IMR-90 (cell line): ENCODE results near the gene DNAJC6. TPM values are rescaled to one million over a fixed set of nuclear protein-coding genes. Genes with fewer than 3 reads are reported as not detected.

ENCODE experiments used
- ATAC-seq: fragments of 200-7000 bp; cut with Tn5 transposase; 2 replicates; pipeline ENCODE4 v1.9.1; 2020; ENCODE audit warnings: low read depth, mild to moderate bottlenecking, moderate library complexity
- BruUV-seq: library from RNA; stranded (reverse); fragments of 400-500 nt; replicated peaks from 2 replicates; lab custom pipeline; 2021; lab: Mats Ljungman, UMichigan
- CTCF ChIA-PET: fragments of 300-600 bp; formaldehyde crosslinking; extraction: SDS; loops from one replicate; lab custom pipeline; 2021; ENCODE audit warnings: antibody characterized with exemption; lab: Yijun Ruan, JAX
- POLR2A ChIA-PET: fragments of 300-600 bp; sonication (Branson Sonifier 250); formaldehyde crosslinking; loops from one replicate; lab custom pipeline; 2022; ENCODE audit warnings: antibody characterized with exemption; ENCODE audit not compliant: unreplicated experiment; lab: Charles Lee
- DNase-seq: peaks from one replicate; pipeline ENCODE4 v3.0.0; 2013
- H2AFZ ChIP-seq: replicated peaks from 2 replicates; pipeline ENCODE3; 2013; ENCODE audit warnings: low read length, mild to moderate bottlenecking; ENCODE audit not compliant: poor library complexity
- H2AK5ac ChIP-seq: 2 replicates; pipeline ENCODE4 v1.6.1; 2013; ENCODE audit warnings: low read depth, low read length, inconsistent platforms
- H2AK9ac ChIP-seq: replicated peaks from 2 replicates; pipeline ENCODE3; 2013; ENCODE audit warnings: mild to moderate bottlenecking, low read depth, low read length, moderate library complexity; ENCODE audit not compliant: poor library complexity
- H2BK120ac ChIP-seq: 2 replicates; pipeline ENCODE4 v1.6.1; 2013; ENCODE audit warnings: low read depth, low read length, inconsistent platforms
- H2BK15ac ChIP-seq: 3 replicates; pipeline ENCODE4 v1.6.1; 2013; ENCODE audit warnings: low read depth, low read length, inconsistent platforms
- H2BK20ac ChIP-seq: 2 replicates; pipeline ENCODE4 v1.6.1; 2013; ENCODE audit warnings: low read depth, mild to moderate bottlenecking, inconsistent platforms, low read length, moderate library complexity
- H2BK5ac ChIP-seq: 2 replicates; pipeline ENCODE4 v1.6.1; 2013; ENCODE audit warnings: mild to moderate bottlenecking, low read depth, low read length, inconsistent platforms; ENCODE audit not compliant: poor library complexity, severe bottlenecking
- H3K14ac ChIP-seq: replicated peaks from 2 replicates; pipeline ENCODE4 v1.6.1; 2013; ENCODE audit warnings: low read depth, low read length, inconsistent platforms
- H3K18ac ChIP-seq: 2 replicates; pipeline ENCODE4 v1.6.1; 2013; ENCODE audit warnings: low read depth, low read length, control low read depth
- H3K23ac ChIP-seq: 2 replicates; pipeline ENCODE4 v1.6.1; 2013; ENCODE audit warnings: low read depth, low read length, inconsistent platforms
- H3K27ac ChIP-seq: 2 replicates; pipeline ENCODE4 v1.5.1; 2013; ENCODE audit warnings: mild to moderate bottlenecking, control low read depth, low read length; ENCODE audit not compliant: insufficient read depth
- H3K27me3 ChIP-seq: 2 replicates; pipeline ENCODE4 v1.6.1; 2013; ENCODE audit warnings: low read length; ENCODE audit not compliant: control insufficient read depth, insufficient read depth
- H3K36me3 ChIP-seq: 2 replicates; pipeline ENCODE4 v1.6.1; 2013; ENCODE audit warnings: low read length, mixed read lengths; ENCODE audit not compliant: control insufficient read depth, insufficient read depth
- H3K4ac ChIP-seq: 2 replicates; pipeline ENCODE4 v1.6.1; 2013; ENCODE audit warnings: low read depth, low read length, inconsistent platforms
- H3K4me1 ChIP-seq: 2 replicates; pipeline ENCODE4 v1.6.1; 2013; ENCODE audit warnings: low read length, mixed read lengths; ENCODE audit not compliant: control insufficient read depth, insufficient read depth
- H3K4me2 ChIP-seq: 2 replicates; pipeline ENCODE4 v1.6.1; 2013; ENCODE audit warnings: low read depth, mild to moderate bottlenecking, control low read depth, low read length, moderate library complexity
- H3K4me3 ChIP-seq: 2 replicates; pipeline ENCODE4 v1.5.1; 2013; ENCODE audit warnings: low read depth, mild to moderate bottlenecking, control low read depth, low read length, moderate library complexity; ENCODE audit not compliant: insufficient read depth
- H3K56ac ChIP-seq: 2 replicates; pipeline ENCODE4 v1.6.1; 2013; ENCODE audit warnings: low read length, inconsistent platforms; ENCODE audit not compliant: insufficient read depth; ENCODE audit errors: extremely low read depth
- H3K79me1 ChIP-seq, 2 experiments: 2 replicates each; pipeline ENCODE4 v1.6.1; 2013; ENCODE audit warnings: low read length in 2 of 2, inconsistent platforms in 1 of 2, low read depth in 1 of 2
- H3K9ac ChIP-seq: 2 replicates; pipeline ENCODE4 v1.6.1; 2013; ENCODE audit warnings: low read depth, low read length, control low read depth
- H3K9me1 ChIP-seq: 2 replicates; pipeline ENCODE4 v1.6.1; 2013; ENCODE audit warnings: low read length, inconsistent platforms; ENCODE audit not compliant: insufficient read depth
- H3K9me3 ChIP-seq: 2 replicates; pipeline ENCODE4 v1.6.1; 2013; ENCODE audit warnings: low read length; ENCODE audit not compliant: control insufficient read depth, insufficient read depth
- H4K20me1 ChIP-seq: 2 replicates; pipeline ENCODE4 v1.6.1; 2013; ENCODE audit warnings: low read length, inconsistent platforms; ENCODE audit not compliant: insufficient read depth
- H4K5ac ChIP-seq: 2 replicates; pipeline ENCODE4 v1.6.1; 2013; ENCODE audit warnings: mild to moderate bottlenecking, low read depth, low read length, control low read depth
- H4K8ac ChIP-seq, 2 experiments: 2 replicates each; pipeline ENCODE4 v1.6.1; 2013; ENCODE audit warnings: low read depth in 2 of 2, low read length in 2 of 2, control low read depth in 1 of 2, inconsistent platforms in 1 of 2
- H4K91ac ChIP-seq: 2 replicates; pipeline ENCODE4 v1.6.1; 2013; ENCODE audit warnings: low read depth, low read length, inconsistent platforms; ENCODE audit not compliant: insufficient read depth
- BHLHE40 ChIP-seq: fragments of 150-350 bp; IDR thresholded peaks from 2 replicates; pipeline ENCODE4 v1.6.1; 2016; ENCODE audit warnings: mild to moderate bottlenecking, low read depth, low read length
- CEBPB ChIP-seq: IDR thresholded peaks from 2 replicates; pipeline ENCODE4 v1.6.1; 2012; ENCODE audit warnings: low read depth, low read length, improper control_type of control experiment
- MAFK ChIP-seq: IDR thresholded peaks from 2 replicates; pipeline ENCODE4 v1.6.1; 2012; ENCODE audit warnings: low read depth, low read length, improper control_type of control experiment
- RFX5 ChIP-seq: IDR thresholded peaks from 2 replicates; pipeline ENCODE4 v1.8.0; 2012; ENCODE audit warnings: low read depth, mild to moderate bottlenecking, low read length, moderate library complexity
- SMC3 ChIP-seq: fragments of 150-350 bp; IDR thresholded peaks from 2 replicates; pipeline ENCODE4 v1.6.1; 2016; ENCODE audit warnings: low read depth, mild to moderate bottlenecking, antibody characterized with exemption, low read length, moderate library complexity
- WGBS, 2 experiments: methylation state at CpG; one replicate each; pipeline versions ENCODE4 v1.1.5 to v1.1.7; 2013; ENCODE audit warnings: missing lambda C conversion rate in 2 of 2; ENCODE audit not compliant: insufficient read length in 1 of 2; ENCODE audit errors: extremely low coverage in 2 of 2; 5-methylcytosine and 5-hydroxymethylcytosine counted together
- dilution Hi-C: fragments of 300-500 bp; cut with HindIII; formaldehyde crosslinking; loops from one replicate; pipeline ENCODE4 v1.14.3; 2018; ENCODE audit warnings: low sequenced_read_pairs; ENCODE audit not compliant: unreplicated experiment
- in situ Hi-C: fragments of 300-500 bp; cut with MboI; formaldehyde crosslinking; loops from 3 replicates; pipeline ENCODE4 v1.14.3; 2019; ENCODE audit warnings: low sequenced_read_pairs, inconsistent platforms, mixed read lengths
- intact Hi-C: fragments of 100-400 bp; cut with micrococcal nuclease; formaldehyde crosslinking; loops from 2 replicates; pipeline ENCODE4 v1.10.0; 2022
- polyA plus RNA-seq, 3 experiments: library from polyadenylated mRNA; depleted of rRNA; stranded (reverse); fragments of >200 nt; gene quantifications; 2 replicates each; pipeline ENCODE4 v1.2.3, GENCODE V29; 2012; ENCODE audit warnings: low replicate concordance in 1 of 3
- total RNA-seq: library from RNA; depleted of rRNA; stranded (reverse); fragments of >200 nt; gene quantifications from 2 replicates; pipeline ENCODE4 v1.2.3, GENCODE V29; 2012
- TF ChIP-seq, protein P1 (sequence below): fragments of 150-350 bp; IDR thresholded peaks from 2 replicates; pipeline ENCODE4 v1.6.1; 2016; ENCODE audit warnings: low read depth, mild to moderate bottlenecking, low read length, moderate library complexity, borderline replicate concordance

Gene DNAJC6
- total and polyA plus RNA-seq, 2 of the 4 experiments (the other 2 are of a cell fraction), result 0.05 to 0.18 TPM

DNA sequence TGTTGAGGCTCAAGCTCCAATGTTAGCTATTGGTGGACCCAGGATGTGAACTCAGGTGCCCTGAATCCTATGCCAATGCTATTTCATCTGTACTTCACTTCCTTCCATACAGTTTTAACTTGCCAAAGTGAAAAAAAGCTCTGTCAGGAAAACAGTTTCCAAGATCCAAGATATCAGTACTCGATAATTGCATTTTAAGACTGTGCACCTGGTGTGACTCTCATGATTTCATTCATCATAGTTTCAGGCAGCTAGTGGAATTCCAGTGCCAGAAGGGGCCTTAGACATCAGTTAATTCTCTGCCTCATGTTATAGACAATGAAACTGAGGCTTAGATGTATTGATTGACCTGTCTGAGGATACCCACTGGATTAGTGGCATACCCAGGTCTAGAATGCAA, 84.6 kb downstream of the DNAJC6 start:
- DNase-seq (no peak), ATAC-seq (no peak)
- BruUV-seq, result no TSS peak
- H3K14ac ChIP-seq, result no peak overlapping the region
- no peak overlapping the region for H2BK15ac ChIP-seq
- no peak overlapping the region for H3K27ac ChIP-seq
- H3K36me3 ChIP-seq, result no peaks in the 10 kb centered on the region
- no peak overlapping the region for H3K4me3 ChIP-seq
- CTCF ChIA-PET, result interaction anchor here (0.6 kb wide), 1 partner anchor 17 kb away, joined by 3 read pairs; no protein-coding TSS in a partner anchor
- H4K20me1 ChIP-seq, result no peaks in the 10 kb centered on the region
- H3K56ac ChIP-seq, result no peak overlapping the region
- H3K4me1 ChIP-seq, result no peaks in the 10 kb centered on the region
- H2BK5ac ChIP-seq, result no peak overlapping the region
- in situ Hi-C loops, result no loop called here
- no peak overlapping the region for H4K91ac ChIP-seq
- H3K27me3 ChIP-seq, result no peaks in the 10 kb centered on the region
- H3K4ac ChIP-seq, result no peak overlapping the region
- no peak overlapping the region for H4K8ac ChIP-seq
- H2AK5ac ChIP-seq, result no peak overlapping the region
- no peak overlapping the region for H2AK9ac ChIP-seq
- H4K5ac ChIP-seq, result no peak overlapping the region
- H2BK120ac ChIP-seq, result no peak overlapping the region
- TF ChIP-seq SMC3 (no peak), RFX5 (no peak), CEBPB (no peak), MAFK (no peak), BHLHE40 (no peak)
- TF ChIP-seq, protein P1, sequence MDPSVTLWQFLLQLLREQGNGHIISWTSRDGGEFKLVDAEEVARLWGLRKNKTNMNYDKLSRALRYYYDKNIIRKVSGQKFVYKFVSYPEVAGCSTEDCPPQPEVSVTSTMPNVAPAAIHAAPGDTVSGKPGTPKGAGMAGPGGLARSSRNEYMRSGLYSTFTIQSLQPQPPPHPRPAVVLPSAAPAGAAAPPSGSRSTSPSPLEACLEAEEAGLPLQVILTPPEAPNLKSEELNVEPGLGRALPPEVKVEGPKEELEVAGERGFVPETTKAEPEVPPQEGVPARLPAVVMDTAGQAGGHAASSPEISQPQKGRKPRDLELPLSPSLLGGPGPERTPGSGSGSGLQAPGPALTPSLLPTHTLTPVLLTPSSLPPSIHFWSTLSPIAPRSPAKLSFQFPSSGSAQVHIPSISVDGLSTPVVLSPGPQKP, result no peak
- H3K9me1 ChIP-seq, result no peaks in the 10 kb centered on the region
- no peak overlapping the region for H3K9ac ChIP-seq
- H2AFZ ChIP-seq, result no peak overlapping the region
- dilution Hi-C loops, result no loop called here
- no peak overlapping the region for H3K4me2 ChIP-seq
- no peak overlapping the region for H3K23ac ChIP-seq
- intact Hi-C loops, result no loop called here
- WGBS, 2 experiments, result no CpG with 5 or more reads among the region's 1 CpG
- H3K18ac ChIP-seq, result no peak overlapping the region
- H3K9me3 ChIP-seq, result no peaks in the 10 kb centered on the region
- POLR2A ChIA-PET, result no interaction called here
- no peak overlapping the region for H2BK20ac ChIP-seq
- H3K79me1 ChIP-seq, result no peaks in the 10 kb centered on the region
